CD4-positive, alpha-beta T cell treated with Interleukin-4 for 1 hour (primary cell): Measurements from ENCODE around the gene SNX7.

Experiments
- DNase-seq, 2 donors: peaks; one replicate each; pipeline ENCODE4 v3.0.0-alpha.2; 2020 to 2022

Gene SNX7

GRCh38 chr1:98697781-98698180 lies 36.3 kb downstream of the SNX7 start:
- DNase-seq, result no peak

DNA sequence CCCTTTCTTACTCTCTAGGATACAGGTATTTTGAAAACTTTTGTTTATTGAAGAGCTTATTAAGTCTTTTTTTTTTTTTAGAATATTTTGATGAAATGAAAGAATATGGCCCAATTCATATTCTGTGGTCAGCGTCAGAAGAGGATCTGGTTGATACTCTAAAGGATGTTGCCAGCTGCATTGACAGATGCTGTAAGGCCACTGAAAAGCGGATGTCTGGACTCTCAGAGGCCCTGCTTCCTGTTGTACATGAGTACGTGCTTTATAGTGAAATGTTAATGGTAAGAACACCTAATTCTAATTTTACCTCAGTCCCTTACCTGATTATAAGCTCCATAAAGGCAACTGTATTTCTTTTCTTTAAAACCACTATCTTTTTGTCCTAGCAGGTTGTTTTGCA lies 37.1 kb downstream of the SNX7 start:
- DNase-seq, result no peak

- DNase-seq, result no peak
Observed at GRCh38 chr1:98700228-98700627, 38.7 kb downstream of the SNX7 start.

GRCh38 chr1:98702976-98703375 lies 41.5 kb downstream of the SNX7 start:
- no peak for DNase-seq

GRCh38 chr1:98704474-98704873 lies 43.0 kb downstream of the SNX7 start:
- no peak for DNase-seq

- no peak for DNase-seq
Observed at GRCh38 chr1:98704971-98705370, 43.5 kb downstream of the SNX7 start.

GRCh38 chr1:98705591-98705990 lies 44.1 kb downstream of the SNX7 start:
- no peak for DNase-seq

- no peak for DNase-seq
Observed at GRCh38 chr1:98706173-98706843, 44.8 kb downstream of the SNX7 start.

- no peak for DNase-seq
Observed at GRCh38 chr1:98707556-98707955, 46.0 kb downstream of the SNX7 start.

DNA sequence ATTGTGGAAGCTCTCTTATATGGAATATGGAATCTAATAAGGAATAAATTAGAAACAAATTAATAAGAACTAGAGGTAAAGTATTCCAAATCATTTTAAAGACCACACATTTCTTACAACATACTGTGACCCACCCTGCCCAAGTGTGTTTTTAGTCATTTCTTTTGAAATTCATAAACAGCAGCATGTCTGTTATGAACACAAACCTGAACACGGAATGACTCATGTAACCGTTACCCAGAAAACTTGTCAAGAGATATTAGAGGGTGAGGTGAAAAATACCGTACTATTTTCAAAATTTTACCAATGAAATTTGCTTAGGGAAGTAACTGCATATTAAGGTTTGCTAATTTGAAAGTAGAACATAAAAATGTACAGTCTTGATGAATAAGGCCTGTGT lies 48.4 kb downstream of the SNX7 start:
- no peak for DNase-seq

- DNase-seq, result no peak
Observed at GRCh38 chr1:98723574-98723973, 62.1 kb downstream of the SNX7 start.

- no peak for DNase-seq
Observed at GRCh38 chr1:98732985-98733781, 71.7 kb downstream of the SNX7 start.

- DNase-seq, result no peak
Observed at GRCh38 chr1:98733782-98734112, 72.2 kb downstream of the SNX7 start.

GRCh38 chr1:98735756-98736155 lies 74.2 kb downstream of the SNX7 start:
- no peak for DNase-seq

GRCh38 chr1:98737835-98738234 lies 76.3 kb downstream of the SNX7 start:
- no peak for DNase-seq

DNA sequence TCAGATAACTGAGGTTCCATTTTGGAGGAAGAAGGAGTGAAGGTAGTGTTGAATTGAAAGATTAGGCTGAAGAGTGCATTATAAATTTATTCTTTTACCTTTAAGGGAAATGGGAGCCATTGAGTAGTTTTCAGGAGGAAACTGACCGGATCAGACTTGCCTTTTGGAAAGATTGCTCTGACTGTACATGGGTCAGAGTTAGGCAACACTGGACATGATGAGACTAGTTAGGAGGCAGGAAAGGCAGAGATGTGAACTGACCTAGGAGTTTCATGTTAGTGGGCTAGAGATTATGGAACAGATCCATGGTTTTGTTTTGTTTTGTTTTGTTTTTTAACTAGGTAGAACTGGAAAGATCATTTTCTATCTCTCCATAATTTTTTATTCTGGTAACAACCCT lies 78.2 kb downstream of the SNX7 start:
- DNase-seq, result no peak

DNA sequence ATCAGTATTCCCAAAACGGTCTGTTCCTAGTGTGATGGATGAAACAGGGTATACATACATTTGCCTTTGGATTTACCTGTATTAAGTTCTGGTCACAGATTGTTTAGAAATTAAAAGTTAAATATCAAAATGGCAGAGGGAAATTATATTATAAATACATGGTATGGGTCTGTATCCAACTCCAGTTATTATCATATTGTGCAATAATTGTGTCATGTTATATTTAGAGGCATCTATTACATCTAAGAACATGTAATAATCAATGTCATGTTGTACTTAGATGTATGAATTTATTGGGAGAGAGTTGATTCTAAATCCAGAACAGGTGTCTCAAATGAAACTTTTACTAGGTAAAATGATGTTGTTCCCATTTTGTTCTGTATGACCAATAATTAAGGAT lies 79.6 kb downstream of the SNX7 start:
- no peak for DNase-seq

GRCh38 chr1:98749152-98749756 lies 87.7 kb downstream of the SNX7 start:
- DNase-seq, result peak in 1 of 2 donors; percentile 35

GRCh38 chr1:98754176-98754575 lies 92.7 kb downstream of the SNX7 start:
- no peak for DNase-seq

DNA sequence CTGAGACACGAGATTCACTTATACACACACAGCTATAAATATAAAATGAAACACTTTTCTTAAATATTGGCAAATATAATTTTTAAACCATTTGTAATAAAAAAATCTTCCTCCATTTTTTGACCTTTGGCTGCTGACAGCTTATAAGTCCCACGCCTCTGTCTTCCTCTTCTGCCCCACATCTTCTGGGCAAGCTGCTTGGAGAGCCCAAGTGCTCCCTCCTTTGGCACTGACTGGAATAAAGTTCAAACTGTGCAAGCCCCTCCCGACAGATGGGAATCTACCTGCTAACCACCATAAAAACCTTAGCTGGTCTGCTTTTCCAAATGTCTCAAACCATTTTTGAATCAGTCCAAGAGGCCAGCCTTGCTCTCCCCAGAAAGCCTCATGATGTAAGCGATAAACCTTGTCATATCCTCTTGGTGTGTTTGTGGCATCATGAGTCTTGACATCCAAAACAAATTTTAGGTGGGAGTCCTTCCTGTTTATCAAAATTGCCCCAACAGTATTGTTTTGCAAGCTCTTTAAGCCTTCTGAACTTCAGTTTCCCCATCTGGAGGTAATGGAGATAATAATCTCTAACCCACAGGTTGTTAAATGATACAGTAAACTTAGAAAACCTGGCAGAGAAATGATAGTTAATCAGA lies 99.8 kb downstream of the SNX7 start:
- no peak for DNase-seq

DNA sequence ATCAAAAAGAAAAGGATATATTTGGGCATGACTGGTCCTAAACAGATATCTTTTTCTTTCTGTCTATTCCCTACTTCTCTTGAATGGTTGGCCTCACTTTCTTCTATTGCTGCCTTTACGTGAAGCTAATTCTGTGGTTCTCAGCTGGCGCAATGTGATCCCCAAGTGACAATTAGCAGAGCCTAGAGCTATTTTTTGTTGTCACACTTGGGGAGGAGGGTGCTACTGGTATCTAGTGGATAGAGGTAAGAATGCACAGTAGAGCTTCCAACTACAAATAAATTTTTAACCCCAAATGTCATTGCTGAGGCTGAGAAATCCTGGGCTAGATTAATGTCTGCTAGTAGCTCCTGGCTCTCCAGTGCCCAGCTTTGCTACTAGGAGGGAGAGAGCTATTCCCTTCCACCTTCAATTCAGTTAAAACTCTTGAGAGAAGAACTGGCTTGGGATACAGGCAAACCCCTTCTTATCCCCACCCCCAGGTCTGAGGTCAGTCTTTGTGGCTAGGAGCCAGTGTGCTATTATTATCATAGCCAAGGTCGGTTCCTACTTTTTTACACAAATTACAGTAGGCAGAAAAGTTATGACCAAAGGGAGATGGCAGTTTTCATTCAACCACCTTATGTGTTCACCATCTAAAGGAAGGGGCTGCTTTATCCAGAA lies 102.1 kb downstream of the SNX7 start:
- no peak for DNase-seq

DNA sequence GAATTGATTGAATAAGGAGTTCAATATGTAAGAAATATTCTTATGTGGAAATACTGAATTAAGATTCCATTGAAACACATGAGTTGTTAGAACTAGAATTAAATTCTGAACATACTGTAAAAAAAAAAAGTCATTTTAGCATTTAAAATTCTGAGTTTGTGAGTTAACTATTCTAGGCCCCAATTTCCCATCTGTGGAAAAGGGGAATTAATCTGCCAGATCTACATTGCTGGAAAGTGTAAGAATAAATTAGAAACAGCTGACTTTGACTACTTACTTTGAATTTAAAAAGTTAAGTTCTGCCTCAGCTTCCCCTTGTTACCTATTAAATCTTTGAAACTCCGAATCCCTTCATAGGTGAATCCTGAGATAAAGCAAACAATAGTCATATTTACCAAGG lies 103.0 kb downstream of the SNX7 start:
- DNase-seq, result no peak

GRCh38 chr1:98766255-98766654 lies 104.7 kb downstream of the SNX7 start:
- DNase-seq, result no peak
